ENCODE results near the gene ARHGAP26. TPM values are rescaled to one million over a fixed set of nuclear protein-coding genes. Genes with fewer than 3 reads are reported as not detected.
A peak's percentile ranks its signal among the peaks of the same experiment; 100 is the strongest.

ARHGAP26 gene
- total and polyA plus RNA-seq, 2 donors (not counting 3 experiments of a cell fraction or from before 2014, with no cell fraction given), result 3.1 to 16.2 TPM

- Histone ChIP-seq H3K27ac (ENCODE audit: insufficient read depth, low read depth, low read length) (no peak overlapping the region), H3K36me3 (ENCODE audit: control insufficient read depth in 2 of 2, extremely low read depth in 1 of 2, insufficient read depth in 2 of 2, low read length in 2 of 2) (no peaks in the 10 kb centered on the region), H3K9me3 (replicated peaks; ENCODE audit: control insufficient read depth, insufficient read depth, low read length) (no peaks in the 10 kb centered on the region), H2AFZ (ENCODE audit: low read depth, low read length) (no peak overlapping the region), H3K4me3 (replicated peaks in 1 of 3; ENCODE audit: insufficient read depth in 1 of 3, low read depth in 1 of 3, low read length in 3 of 3) (no peak overlapping the region), H3K79me2 (ENCODE audit: control insufficient read depth, insufficient read depth, low read length) (no peaks in the 10 kb centered on the region), H3K4me2 (ENCODE audit: insufficient read depth, low read length) (no peak overlapping the region), H3K9ac (replicated peaks; ENCODE audit: extremely low read depth, insufficient read depth, low read length) (no peak overlapping the region), H3K27me3 (ENCODE audit: control insufficient read depth in 2 of 2, insufficient read depth in 2 of 2, low read length in 2 of 2) (no peaks in the 10 kb centered on the region), H3K9me1 (replicated peaks; ENCODE audit: control insufficient read depth, extremely low read depth, insufficient read depth, low read length) (no peaks in the 10 kb centered on the region), H4K20me1 (replicated peaks; ENCODE audit: control insufficient read depth, extremely low read depth, insufficient read depth, low read length) (no peaks in the 10 kb centered on the region), H3K4me1 (ENCODE audit: control insufficient read depth, extremely low read depth, insufficient read depth, low read length) (peaks cover 7% of the 10 kb centered on the region)
- TF ChIP-seq MYC (IDR thresholded peaks at IDR 0.05; ENCODE audit: low read depth, low read length) (no peak), JUN (IDR thresholded peaks at IDR 0.05; ENCODE audit: borderline replicate concordance, insufficient read depth, insufficient read length, low read depth) (no peak)
- DNase-seq (ENCODE audit: low read depth, low spot score) (no peak), FAIRE-seq (peak; percentile 26)
- intact Hi-C loops (cut with micrococcal nuclease), result no loop called here
- ChIA-PET POLR2A (no interaction called here), CTCF (interaction anchor here (0.7 to 2.1 kb wide), 5 partner anchors 8 to 50 kb away, joined by 3 to 7 read pairs (median 3); no protein-coding TSS in a partner anchor)
- dilution Hi-C loops (cut with MboI; ENCODE audit: extremely low pct_ligation_motif_present, low sequenced_read_pairs), result no loop called here
- no TSS peak for BruUV-seq (replicated peaks)
Measured at GRCh38 chr5:143186623-143187022, 416.4 kb downstream of the ARHGAP26 start.

GRCh38 chr5:143187495-143187894 is 417.3 kb downstream of the ARHGAP26 start:
- ChIA-PET CTCF (interaction anchor here (0.7 to 2.0 kb wide), 5 partner anchors 9 to 51 kb away, joined by 3 to 5 read pairs (median 3); no protein-coding TSS in a partner anchor), POLR2A (no interaction called here)
- Histone ChIP-seq H3K4me3 (replicated peaks in 1 of 3; ENCODE audit: insufficient read depth in 1 of 3, low read depth in 1 of 3, low read length in 3 of 3) (no peak overlapping the region), H3K9me1 (replicated peaks; ENCODE audit: control insufficient read depth, extremely low read depth, insufficient read depth, low read length) (no peaks in the 10 kb centered on the region), H4K20me1 (replicated peaks; ENCODE audit: control insufficient read depth, extremely low read depth, insufficient read depth, low read length) (no peaks in the 10 kb centered on the region), H3K9ac (replicated peaks; ENCODE audit: extremely low read depth, insufficient read depth, low read length) (no peak overlapping the region), H3K36me3 (ENCODE audit: control insufficient read depth in 2 of 2, extremely low read depth in 1 of 2, insufficient read depth in 2 of 2, low read length in 2 of 2) (no peaks in the 10 kb centered on the region), H3K4me1 (ENCODE audit: control insufficient read depth, extremely low read depth, insufficient read depth, low read length) (peaks cover 7% of the 10 kb centered on the region), H2AFZ (ENCODE audit: low read depth, low read length) (no peak overlapping the region), H3K79me2 (ENCODE audit: control insufficient read depth, insufficient read depth, low read length) (no peaks in the 10 kb centered on the region), H3K9me3 (replicated peaks; ENCODE audit: control insufficient read depth, insufficient read depth, low read length) (no peaks in the 10 kb centered on the region), H3K27me3 (ENCODE audit: control insufficient read depth in 2 of 2, insufficient read depth in 2 of 2, low read length in 2 of 2) (no peaks in the 10 kb centered on the region), H3K27ac (ENCODE audit: insufficient read depth, low read depth, low read length) (no peak overlapping the region), H3K4me2 (ENCODE audit: insufficient read depth, low read length) (no peak overlapping the region)
- TF ChIP-seq GATA2 (IDR thresholded peaks at IDR 0.05; ENCODE audit: insufficient read depth, insufficient read length, low read depth, low read length), result no peak
- intact Hi-C loops (cut with micrococcal nuclease) (no loop called here), dilution Hi-C loops (cut with MboI; ENCODE audit: extremely low pct_ligation_motif_present, low sequenced_read_pairs) (no loop called here)
- no peak for DNase-seq (ENCODE audit: low read depth, low spot score)
- no TSS peak for BruUV-seq (replicated peaks)
- no peak for FAIRE-seq
